Neuronal stem cell (in vitro differentiated cells): ENCODE measurements around the gene LENG1.

ENCODE experiments used
- DNase-seq: peaks from one replicate; pipeline ENCODE4 v3.0.0-alpha.2; 2013; ENCODE audit warnings: low spot score
- H2AFZ ChIP-seq: one replicate; pipeline ENCODE4 v1.6.1; 2013; ENCODE audit warnings: mild to moderate bottlenecking, low read length, inconsistent platforms
- H2AK5ac ChIP-seq: 2 replicates; pipeline ENCODE4 v1.6.1; 2013; ENCODE audit warnings: low read depth, mild to moderate bottlenecking, inconsistent platforms, low read length, moderate library complexity, mixed read lengths
- H2BK120ac ChIP-seq: 2 replicates; pipeline ENCODE4 v1.6.1; 2013; ENCODE audit warnings: low read depth, mild to moderate bottlenecking, inconsistent platforms, low read length, moderate library complexity, mixed read lengths
- H2BK12ac ChIP-seq: one replicate; pipeline ENCODE4 v1.6.1; 2013; ENCODE audit warnings: low read length, inconsistent platforms
- H2BK15ac ChIP-seq: 2 replicates; pipeline ENCODE4 v1.6.1; 2013; ENCODE audit warnings: mild to moderate bottlenecking, low read length, inconsistent platforms, mixed read lengths
- H2BK5ac ChIP-seq: one replicate; pipeline ENCODE4 v1.6.1; 2013; ENCODE audit warnings: inconsistent platforms, mild to moderate bottlenecking, low read length, moderate library complexity
- H3K14ac ChIP-seq: one replicate; pipeline ENCODE4 v1.6.1; 2013; ENCODE audit warnings: low read length, inconsistent platforms
- H3K18ac ChIP-seq: 2 replicates; pipeline ENCODE4 v1.6.1; 2013; ENCODE audit warnings: low read length, inconsistent platforms
- H3K23ac ChIP-seq: 2 replicates; pipeline ENCODE4 v1.6.1; 2013; ENCODE audit warnings: low read depth, mild to moderate bottlenecking, mixed read lengths, low read length, inconsistent platforms; ENCODE audit not compliant: poor library complexity
- H3K27ac ChIP-seq: replicated peaks from 3 replicates; pipeline ENCODE4 v1.5.1; 2013; ENCODE audit warnings: low read length, inconsistent platforms
- H3K27me3 ChIP-seq, 3 experiments: 2 replicates each; pipeline ENCODE4 v1.6.1; 2013; ENCODE audit warnings: low read length in 3 of 3, mild to moderate bottlenecking in 2 of 3, inconsistent platforms in 1 of 3, low read depth in 1 of 3, mixed read lengths in 1 of 3, moderate library complexity in 1 of 3; ENCODE audit not compliant: control insufficient read depth in 3 of 3, insufficient read depth in 3 of 3
- H3K36me3 ChIP-seq, 2 donors: replicated peaks in 1 of 2; 2 replicates each; pipeline ENCODE4 v1.6.1; 2013; ENCODE audit warnings: low read length in 2 of 2; ENCODE audit not compliant: control insufficient read depth in 2 of 2, insufficient read depth in 2 of 2
- H3K4ac ChIP-seq: 2 replicates; pipeline ENCODE4 v1.6.1; 2013; ENCODE audit warnings: inconsistent platforms, mild to moderate bottlenecking, low read length, moderate library complexity
- H3K4me1 ChIP-seq, 2 donors: 1 replicate in 1 of 2; 2 replicates in 1 of 2; pipeline ENCODE4 v1.6.1; 2013; ENCODE audit warnings: low read length in 2 of 2, low read depth in 1 of 2; ENCODE audit not compliant: control insufficient read depth in 2 of 2, insufficient read depth in 1 of 2
- H3K4me2 ChIP-seq: one replicate; pipeline ENCODE4 v1.6.1; 2013; ENCODE audit warnings: mild to moderate bottlenecking, low read length, inconsistent platforms; ENCODE audit not compliant: insufficient read depth, poor library complexity, severe bottlenecking
- H3K4me3 ChIP-seq, 2 donors: 2 replicates each; pipeline ENCODE4 v1.5.1; 2013; ENCODE audit warnings: low read length in 2 of 2, mild to moderate bottlenecking in 2 of 2, inconsistent platforms in 1 of 2, moderate library complexity in 1 of 2
- H3K79me1 ChIP-seq: one replicate; pipeline ENCODE4 v1.6.1; 2013; ENCODE audit warnings: low read depth, mild to moderate bottlenecking, inconsistent platforms, low read length, moderate library complexity
- H3K9ac ChIP-seq: one replicate; pipeline ENCODE4 v1.6.1; 2013; ENCODE audit warnings: mild to moderate bottlenecking, low read depth, low read length, inconsistent platforms; ENCODE audit not compliant: poor library complexity
- H3K9me3 ChIP-seq, 2 donors: replicated peaks in 1 of 2; 2 replicates each; pipeline versions ENCODE3 to v1.6.1; 2013; ENCODE audit warnings: low read length in 2 of 2, mild to moderate bottlenecking in 2 of 2, inconsistent platforms in 1 of 2, low read depth in 1 of 2, mixed read lengths in 1 of 2, moderate library complexity in 1 of 2; ENCODE audit not compliant: control insufficient read depth in 2 of 2, insufficient read depth in 1 of 2
- H4K8ac ChIP-seq: one replicate; pipeline ENCODE4 v1.6.1; 2013; ENCODE audit warnings: low read depth, mild to moderate bottlenecking, inconsistent platforms, low read length, moderate library complexity
- H4K91ac ChIP-seq: one replicate; pipeline ENCODE4 v1.6.1; 2013; ENCODE audit warnings: low read length, low read depth, mild to moderate bottlenecking, inconsistent platforms; ENCODE audit not compliant: poor library complexity
- WGBS, 2 donors: extraction: QIAGEN DNeasy Blood & Tissue Kit; methylation state at CpG; one replicate each; pipeline ENCODE4 v1.1.7; 2013; ENCODE audit warnings: missing lambda C conversion rate in 2 of 2, mixed read lengths in 1 of 2; ENCODE audit not compliant: insufficient read length in 2 of 2, insufficient replicate concordance in 1 of 2; ENCODE audit errors: extremely low coverage in 2 of 2; 5-methylcytosine and 5-hydroxymethylcytosine counted together

The LENG1 gene

DNA sequence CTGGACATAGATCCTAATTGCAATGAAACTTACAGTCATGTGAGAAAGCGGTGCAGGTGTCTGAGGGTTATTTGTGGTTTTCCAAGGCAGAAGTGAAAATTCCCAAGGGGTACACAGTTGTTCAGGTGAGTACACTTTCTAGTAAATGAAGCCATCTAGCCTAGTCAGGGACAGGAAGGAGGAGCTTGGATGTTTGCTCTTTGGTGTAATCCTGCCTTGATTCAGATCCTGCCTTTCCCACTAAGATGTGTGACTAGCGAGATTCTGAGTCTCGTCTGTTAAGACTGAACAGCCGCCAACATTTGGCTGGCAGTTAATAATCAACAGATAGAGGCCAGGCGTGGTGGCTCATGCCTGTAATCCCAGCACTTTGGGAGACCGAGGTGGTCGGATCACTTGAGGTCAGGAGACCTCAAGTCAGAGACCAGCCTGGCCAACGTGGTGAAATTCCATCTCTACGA lies 43.7 kb upstream of the LENG1 start:
- no peak overlapping the region for H2AK5ac ChIP-seq
- H3K4me2 ChIP-seq = no peak overlapping the region
- H2BK120ac ChIP-seq = no peak overlapping the region
- WGBS, 2 donors = no CpG with 5 or more reads among the region's 9 CpGs
- H3K27ac ChIP-seq = no peak overlapping the region
- H3K4me3 ChIP-seq = no peak overlapping the region
- H2BK12ac ChIP-seq = no peak overlapping the region
- no peaks in the 10 kb centered on the region for H3K9me3 ChIP-seq
- no peak overlapping the region for H3K23ac ChIP-seq
- H3K9ac ChIP-seq = peak overlapping the region; percentile 2
- no peak overlapping the region for H3K14ac ChIP-seq
- peaks cover 19 to 20% of the 10 kb centered on the region in 2 donors for H3K4me1 ChIP-seq
- H4K8ac ChIP-seq = no peak overlapping the region
- DNase-seq = no peak
- H2BK15ac ChIP-seq = no peak overlapping the region
- no peak overlapping the region for H4K91ac ChIP-seq
- H3K18ac ChIP-seq = no peak overlapping the region
- no peak overlapping the region for H2AFZ ChIP-seq
- no peak overlapping the region for H3K4ac ChIP-seq
- H3K79me1 ChIP-seq = peaks cover 17% of the 10 kb centered on the region
- no peak overlapping the region for H2BK5ac ChIP-seq
- no peaks in the 10 kb centered on the region for H3K27me3 ChIP-seq
- peaks cover 59 to 75% of the 10 kb centered on the region in 2 donors for H3K36me3 ChIP-seq

DNA sequence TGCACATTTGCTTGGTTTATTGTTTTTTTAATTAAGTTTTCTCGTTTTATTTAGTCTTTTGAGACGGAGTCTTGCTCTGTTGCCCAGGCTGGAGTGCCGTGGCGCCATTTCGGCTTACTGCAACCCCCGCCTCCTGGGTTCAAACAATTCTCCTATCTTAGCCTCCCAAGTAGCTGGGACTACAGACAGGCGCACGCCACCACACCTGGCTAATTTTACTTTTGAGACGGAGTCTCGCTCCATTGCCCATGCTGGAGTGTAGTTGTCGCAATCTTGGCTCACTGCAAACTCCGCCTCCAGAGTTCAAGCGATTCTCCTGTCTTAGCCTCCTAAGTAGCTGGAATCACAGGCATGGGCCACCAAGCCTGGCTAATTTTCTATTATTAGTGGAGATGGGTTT lies 42.5 kb upstream of the LENG1 start:
- H3K14ac ChIP-seq = no peak overlapping the region
- peaks cover 50 to 71% of the 10 kb centered on the region in 2 donors for H3K36me3 ChIP-seq
- H2BK5ac ChIP-seq = no peak overlapping the region
- no peak overlapping the region for H4K91ac ChIP-seq
- no peak overlapping the region for H3K4me2 ChIP-seq
- H2BK120ac ChIP-seq = no peak overlapping the region
- H4K8ac ChIP-seq = no peak overlapping the region
- peaks cover 14% of the 10 kb centered on the region for H3K79me1 ChIP-seq
- H3K27ac ChIP-seq = no peak overlapping the region
- H3K4me3 ChIP-seq = peak overlapping the region in 1 of 2 donors; percentile 72
- WGBS, 2 donors = no CpG with 5 or more reads among the region's 13 CpGs
- H2BK12ac ChIP-seq = no peak overlapping the region
- H3K23ac ChIP-seq = no peak overlapping the region
- no peak overlapping the region for H3K9ac ChIP-seq
- no peak for DNase-seq
- peaks cover 19 to 20% of the 10 kb centered on the region in 2 donors for H3K4me1 ChIP-seq
- H3K27me3 ChIP-seq = no peaks in the 10 kb centered on the region
- H3K18ac ChIP-seq = no peak overlapping the region
- H3K4ac ChIP-seq = no peak overlapping the region
- no peak overlapping the region for H2AFZ ChIP-seq
- no peaks in the 10 kb centered on the region for H3K9me3 ChIP-seq
- H2AK5ac ChIP-seq = no peak overlapping the region
- no peak overlapping the region for H2BK15ac ChIP-seq

DNA sequence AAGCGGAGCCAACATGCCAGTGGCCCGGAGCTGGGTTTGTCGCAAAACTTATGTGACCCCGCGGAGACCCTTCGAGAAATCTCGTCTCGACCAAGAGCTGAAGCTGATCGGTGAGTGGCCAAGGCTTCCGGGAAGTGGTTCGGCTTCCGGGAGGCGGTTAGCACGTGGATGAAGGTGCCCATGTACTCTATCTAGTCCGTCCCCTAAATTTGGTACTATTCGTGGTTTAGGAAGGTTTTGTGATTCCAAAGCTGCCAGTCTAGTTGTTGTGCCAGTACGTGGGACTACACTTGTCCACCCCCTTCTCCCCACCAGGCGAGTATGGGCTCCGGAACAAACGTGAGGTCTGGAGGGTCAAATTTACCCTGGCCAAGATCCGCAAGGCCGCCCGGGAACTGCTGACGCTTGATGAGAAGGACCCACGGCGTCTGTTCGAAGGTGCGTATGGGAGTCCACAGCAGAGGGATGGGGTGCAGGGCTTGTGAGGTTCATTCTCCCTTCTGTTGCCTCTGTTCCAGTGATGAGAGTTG lies 41.7 kb upstream of the LENG1 start:
- Histone ChIP-seq H3K36me3 (peaks cover 42 to 69% of the 10 kb centered on the region in 2 donors), H3K23ac (peak overlapping the region; percentile 76), H3K14ac (no peak overlapping the region), H2BK120ac (no peak overlapping the region), H3K9ac (peak overlapping the region; percentile 89), H3K79me1 (peaks cover 8% of the 10 kb centered on the region), H4K91ac (no peak overlapping the region), H3K4me3 (peak overlapping the region; percentile 72 to 94), H2BK5ac (no peak overlapping the region), H3K27me3 (no peaks in the 10 kb centered on the region), H3K9me3 (no peaks in the 10 kb centered on the region), H2BK15ac (no peak overlapping the region), H2AFZ (peak overlapping the region; percentile 87), H3K27ac (no peak overlapping the region), H3K4ac (no peak overlapping the region), H4K8ac (no peak overlapping the region), H3K4me2 (peak overlapping the region; percentile 72), H3K4me1 (peaks cover 18 to 19% of the 10 kb centered on the region in 2 donors), H2BK12ac (no peak overlapping the region), H2AK5ac (no peak overlapping the region), H3K18ac (peak overlapping the region; percentile 33)
- no CpG with 5 or more reads among the region's 28 CpGs for WGBS, 2 donors
- DNase-seq = no peak

DNA sequence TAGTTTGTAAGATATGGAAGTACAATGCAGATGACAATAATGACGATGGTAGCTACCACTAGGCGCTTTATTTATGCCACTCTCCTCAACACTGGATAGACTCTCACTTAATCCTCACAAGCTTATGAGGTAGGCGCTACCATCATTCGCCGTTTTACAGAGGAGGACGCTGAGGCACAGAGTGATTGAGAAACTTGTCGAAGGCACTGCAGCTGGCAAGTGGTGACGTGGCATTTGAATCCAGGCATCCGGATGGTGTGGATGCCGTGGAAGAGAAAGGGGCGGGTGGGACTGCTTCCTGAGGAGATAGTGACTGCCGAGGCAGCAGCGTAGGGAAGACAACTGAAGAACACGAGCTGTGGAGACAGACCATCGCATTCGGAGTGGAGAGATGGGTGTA lies 39.9 kb upstream of the LENG1 start:
- Histone ChIP-seq H3K18ac (no peak overlapping the region), H3K79me1 (peaks cover 5% of the 10 kb centered on the region), H2BK15ac (no peak overlapping the region), H3K4ac (no peak overlapping the region), H4K91ac (no peak overlapping the region), H3K36me3 (peaks cover 26 to 64% of the 10 kb centered on the region in 2 donors), H3K27me3 (no peaks in the 10 kb centered on the region), H3K14ac (no peak overlapping the region), H2AK5ac (no peak overlapping the region), H3K4me3 (no peak overlapping the region), H2BK120ac (no peak overlapping the region), H2BK12ac (no peak overlapping the region), H3K9ac (no peak overlapping the region), H3K4me2 (no peak overlapping the region), H2BK5ac (no peak overlapping the region), H3K4me1 (peaks cover 16 to 19% of the 10 kb centered on the region in 2 donors), H2AFZ (no peak overlapping the region), H3K27ac (no peak overlapping the region), H4K8ac (no peak overlapping the region), H3K23ac (no peak overlapping the region), H3K9me3 (no peaks in the 10 kb centered on the region)
- no CpG with 5 or more reads among the region's 16 CpGs for WGBS, 2 donors
- no peak for DNase-seq
